Glomerular visceral epithelial cell (primary cell): ENCODE data around the gene STOX1.
"Not testable (repeated sequence)": the region's sequence is repeated elsewhere in the genome, so short reads cannot be mapped to it uniquely, and the experiment has no call there.

Source experiments
- DNase-seq: peaks from one replicate; pipeline ENCODE4 v3.0.0-alpha.2; 2016; ENCODE audit errors: extremely low spot score

STOX1 gene

GRCh38 chr10:68826764-68827591 lies at the start of gene STOX1:
Gene STOX1 (plus strand): TSS chr10:68827531. CDS start chr10:68827624, 93 bp downstream.
- peak; percentile 69 for DNase-seq

GRCh38 chr10:68781613-68782574 lies 45.4 kb upstream of the STOX1 start:
- no peak for DNase-seq

GRCh38 chr10:68784476-68784875 lies 42.9 kb upstream of the STOX1 start:
- DNase-seq = no peak

- no peak for DNase-seq
These were observed 39.5 kb upstream of the STOX1 start for GRCh38 chr10:68787813-68788212.

GRCh38 chr10:68790476-68790875 lies 36.9 kb upstream of the STOX1 start:
- no peak for DNase-seq

- no peak for DNase-seq
These were observed 35.2 kb upstream of the STOX1 start for GRCh38 chr10:68792115-68792514.

- DNase-seq = no peak
These were observed 31.3 kb upstream of the STOX1 start for GRCh38 chr10:68795886-68796532.

- no peak for DNase-seq
These were observed 30.7 kb upstream of the STOX1 start for GRCh38 chr10:68796605-68797004.

GRCh38 chr10:68800211-68800610 lies 27.1 kb upstream of the STOX1 start:
- peak; percentile 30 for DNase-seq

- no peak for DNase-seq
These were observed 22.6 kb upstream of the STOX1 start for GRCh38 chr10:68804692-68805091.

- not testable (repeated sequence) for DNase-seq
These were observed 16.5 kb upstream of the STOX1 start for GRCh38 chr10:68810830-68811229.

- DNase-seq = no peak
These were observed 15.9 kb upstream of the STOX1 start for GRCh38 chr10:68811314-68812009.

- no peak for DNase-seq
These were observed 14.9 kb upstream of the STOX1 start for GRCh38 chr10:68812420-68812819.

- no peak for DNase-seq
These were observed 13.8 kb upstream of the STOX1 start for GRCh38 chr10:68813559-68813958.

GRCh38 chr10:68816796-68817412 lies 10.4 kb upstream of the STOX1 start:
- DNase-seq = no peak

GRCh38 chr10:68820359-68820758 lies 7.0 kb upstream of the STOX1 start:
- DNase-seq = not testable (repeated sequence)

GRCh38 chr10:68822626-68823025 lies 4.7 kb upstream of the STOX1 start:
- DNase-seq = not testable (repeated sequence)

- not testable (repeated sequence) for DNase-seq
These were observed 245 bp downstream of the STOX1 start for GRCh38 chr10:68827592-68827959.

- not testable (repeated sequence) for DNase-seq
These were observed 811 bp downstream of the STOX1 start for GRCh38 chr10:68828083-68828601.

- no peak for DNase-seq
These were observed 1.5 kb downstream of the STOX1 start for GRCh38 chr10:68828833-68829232.

GRCh38 chr10:68829521-68829920 lies 2.2 kb downstream of the STOX1 start:
- no peak for DNase-seq
